ENCODE measurements around the gene PLD3. TPM values are rescaled to one million over a fixed set of nuclear protein-coding genes. Genes with fewer than 3 reads are reported as not detected.

The PLD3 gene
- total and polyA plus RNA-seq, 9 donors = 120 to 301 (median 209) TPM

GRCh38 chr19:40411125-40411842 lies 62.8 kb downstream of the PLD3 start:
- no peaks in the 10 kb centered on the region for H3K27me3 ChIP-seq
- TF ChIP-seq, protein P1, sequence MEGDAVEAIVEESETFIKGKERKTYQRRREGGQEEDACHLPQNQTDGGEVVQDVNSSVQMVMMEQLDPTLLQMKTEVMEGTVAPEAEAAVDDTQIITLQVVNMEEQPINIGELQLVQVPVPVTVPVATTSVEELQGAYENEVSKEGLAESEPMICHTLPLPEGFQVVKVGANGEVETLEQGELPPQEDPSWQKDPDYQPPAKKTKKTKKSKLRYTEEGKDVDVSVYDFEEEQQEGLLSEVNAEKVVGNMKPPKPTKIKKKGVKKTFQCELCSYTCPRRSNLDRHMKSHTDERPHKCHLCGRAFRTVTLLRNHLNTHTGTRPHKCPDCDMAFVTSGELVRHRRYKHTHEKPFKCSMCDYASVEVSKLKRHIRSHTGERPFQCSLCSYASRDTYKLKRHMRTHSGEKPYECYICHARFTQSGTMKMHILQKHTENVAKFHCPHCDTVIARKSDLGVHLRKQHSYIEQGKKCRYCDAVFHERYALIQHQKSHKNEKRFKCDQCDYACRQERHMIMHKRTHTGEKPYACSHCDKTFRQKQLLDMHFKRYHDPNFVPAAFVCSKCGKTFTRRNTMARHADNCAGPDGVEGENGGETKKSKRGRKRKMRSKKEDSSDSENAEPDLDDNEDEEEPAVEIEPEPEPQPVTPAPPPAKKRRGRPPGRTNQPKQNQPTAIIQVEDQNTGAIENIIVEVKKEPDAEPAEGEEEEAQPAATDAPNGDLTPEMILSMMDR (IDR thresholded peaks at IDR 0.05) = no peak
- TF ChIP-seq EP300 (IDR thresholded peaks at IDR 0.05) (no peak), POLR2A (IDR thresholded peaks at IDR 0.05) (no peak)
- WGBS, 3 donors = 59 to 65% (median 61%) methylated on average over 16 of the region's 16 CpGs
- H3K9me3 ChIP-seq = no peaks in the 10 kb centered on the region
- H3K4me3 ChIP-seq = no peak overlapping the region
- DNase-seq = peak in 2 of 5 donors; percentile 15 to 21
- no peak overlapping the region for H3K27ac ChIP-seq
- H3K36me3 ChIP-seq = no peaks in the 10 kb centered on the region
- no peaks in the 10 kb centered on the region for H3K4me1 ChIP-seq (ENCODE audit: insufficient read depth)
- intact Hi-C loops (cut with DNase I) = no loop called here

GRCh38 chr19:40411958-40412499 lies 63.5 kb downstream of the PLD3 start:
- Histone ChIP-seq H3K27me3 (no peaks in the 10 kb centered on the region), H3K27ac (no peak overlapping the region), H3K4me3 (no peak overlapping the region), H3K9me3 (no peaks in the 10 kb centered on the region), H3K36me3 (no peaks in the 10 kb centered on the region), H3K4me1 (ENCODE audit: insufficient read depth) (no peaks in the 10 kb centered on the region)
- DNase-seq = peak in 1 of 5 donors; percentile 13
- TF ChIP-seq, protein P1 (IDR thresholded peaks at IDR 0.05) = no peak
- TF ChIP-seq POLR2A (IDR thresholded peaks at IDR 0.05) = no peak
- TF ChIP-seq EP300 (IDR thresholded peaks at IDR 0.05) = no peak
- intact Hi-C loops (cut with DNase I) = no loop called here
- 48 to 63% (median 49%) methylated on average over 8 of the region's 8 CpGs for WGBS, 3 donors

GRCh38 chr19:40412866-40413265 lies 64.4 kb downstream of the PLD3 start:
- 53 to 67% (median 60%) methylated on average over 4 of the region's 4 CpGs for WGBS, 3 donors

DNA sequence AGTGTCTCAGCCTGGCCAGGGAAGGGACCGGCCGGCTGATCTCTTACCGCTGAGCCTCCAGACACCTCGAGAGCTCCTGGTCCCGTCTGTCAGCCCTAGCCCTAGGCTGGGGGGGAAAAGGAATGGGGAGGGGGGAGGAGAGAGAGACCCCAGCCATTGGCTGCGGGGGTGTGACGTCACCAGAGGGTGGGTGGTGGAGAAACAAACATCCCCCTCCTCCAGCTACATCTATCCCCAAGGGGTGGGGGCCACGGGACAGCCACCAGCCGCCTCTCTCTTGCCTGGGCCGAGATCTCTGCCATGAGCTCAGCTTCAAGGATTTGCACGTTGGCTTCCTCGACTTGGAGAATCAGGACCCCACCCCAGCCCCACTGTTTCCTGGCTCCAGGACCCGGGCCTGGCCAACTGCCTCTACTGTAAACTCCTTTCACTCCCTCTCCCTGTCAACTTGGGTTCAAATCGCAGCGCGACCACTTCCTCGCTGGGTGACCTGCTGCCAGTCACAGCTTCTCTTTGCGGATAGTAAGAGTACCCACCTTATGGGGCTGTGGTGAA lies 64.9 kb downstream of the PLD3 start, which contains the start of gene PRX:
Gene PRX (minus strand): TSS at position 88 of the 555 bp plus-strand sequence. CDS start 5,446 bp downstream, outside the sequence.
- WGBS, 3 donors = 15 to 16% (median 15%) methylated on average over 18 of the region's 18 CpGs
- H3K36me3 ChIP-seq = no peaks in the 10 kb centered on the region
- no peaks in the 10 kb centered on the region for H3K9me3 ChIP-seq
- no peak within 1 kb of the TSS for H3K27ac ChIP-seq
- H3K27me3 ChIP-seq = no peaks in the 10 kb centered on the region
- intact Hi-C loops (cut with DNase I) = no loop called here
- DNase-seq = no peak
- no peak within 1 kb of the TSS for H3K4me3 ChIP-seq
- no peaks in the 10 kb centered on the region for H3K4me1 ChIP-seq (ENCODE audit: insufficient read depth)
- TF ChIP-seq EP300 (IDR thresholded peaks at IDR 0.05) (no peak), POLR2A (IDR thresholded peaks at IDR 0.05) (no peak)
- TF ChIP-seq, protein P1 (IDR thresholded peaks at IDR 0.05) = no peak

More at GRCh38 chr19:40412866-40413265, 64.4 kb downstream of the PLD3 start:
- intact Hi-C loops (cut with DNase I) = no loop called here
- no peaks in the 10 kb centered on the region for H3K9me3 ChIP-seq
- no peaks in the 10 kb centered on the region for H3K27me3 ChIP-seq
- DNase-seq = no peak
- H3K4me3 ChIP-seq = no peak overlapping the region
- H3K4me1 ChIP-seq (ENCODE audit: insufficient read depth) = no peaks in the 10 kb centered on the region
- no peak overlapping the region for H3K27ac ChIP-seq
- TF ChIP-seq, protein P1 (IDR thresholded peaks at IDR 0.05) = no peak
- no peak for TF ChIP-seq POLR2A (IDR thresholded peaks at IDR 0.05)
- TF ChIP-seq EP300 (IDR thresholded peaks at IDR 0.05) = no peak
- H3K36me3 ChIP-seq = no peaks in the 10 kb centered on the region
